TTC549 (cell line): ENCODE results near the gene PDIA2.
"Not testable (repeated sequence)": the region's sequence is repeated elsewhere in the genome, so short reads cannot be mapped to it uniquely, and the experiment has no call there.

ENCODE experiments used
- FAIRE-seq: peaks from 2 replicates; lab custom pipeline; 2012; peaks lifted over from hg19 to GRCh38; lab: Jason Lieb, UNC

PDIA2 gene, protein sequence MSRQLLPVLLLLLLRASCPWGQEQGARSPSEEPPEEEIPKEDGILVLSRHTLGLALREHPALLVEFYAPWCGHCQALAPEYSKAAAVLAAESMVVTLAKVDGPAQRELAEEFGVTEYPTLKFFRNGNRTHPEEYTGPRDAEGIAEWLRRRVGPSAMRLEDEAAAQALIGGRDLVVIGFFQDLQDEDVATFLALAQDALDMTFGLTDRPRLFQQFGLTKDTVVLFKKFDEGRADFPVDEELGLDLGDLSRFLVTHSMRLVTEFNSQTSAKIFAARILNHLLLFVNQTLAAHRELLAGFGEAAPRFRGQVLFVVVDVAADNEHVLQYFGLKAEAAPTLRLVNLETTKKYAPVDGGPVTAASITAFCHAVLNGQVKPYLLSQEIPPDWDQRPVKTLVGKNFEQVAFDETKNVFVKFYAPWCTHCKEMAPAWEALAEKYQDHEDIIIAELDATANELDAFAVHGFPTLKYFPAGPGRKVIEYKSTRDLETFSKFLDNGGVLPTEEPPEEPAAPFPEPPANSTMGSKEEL

DNA sequence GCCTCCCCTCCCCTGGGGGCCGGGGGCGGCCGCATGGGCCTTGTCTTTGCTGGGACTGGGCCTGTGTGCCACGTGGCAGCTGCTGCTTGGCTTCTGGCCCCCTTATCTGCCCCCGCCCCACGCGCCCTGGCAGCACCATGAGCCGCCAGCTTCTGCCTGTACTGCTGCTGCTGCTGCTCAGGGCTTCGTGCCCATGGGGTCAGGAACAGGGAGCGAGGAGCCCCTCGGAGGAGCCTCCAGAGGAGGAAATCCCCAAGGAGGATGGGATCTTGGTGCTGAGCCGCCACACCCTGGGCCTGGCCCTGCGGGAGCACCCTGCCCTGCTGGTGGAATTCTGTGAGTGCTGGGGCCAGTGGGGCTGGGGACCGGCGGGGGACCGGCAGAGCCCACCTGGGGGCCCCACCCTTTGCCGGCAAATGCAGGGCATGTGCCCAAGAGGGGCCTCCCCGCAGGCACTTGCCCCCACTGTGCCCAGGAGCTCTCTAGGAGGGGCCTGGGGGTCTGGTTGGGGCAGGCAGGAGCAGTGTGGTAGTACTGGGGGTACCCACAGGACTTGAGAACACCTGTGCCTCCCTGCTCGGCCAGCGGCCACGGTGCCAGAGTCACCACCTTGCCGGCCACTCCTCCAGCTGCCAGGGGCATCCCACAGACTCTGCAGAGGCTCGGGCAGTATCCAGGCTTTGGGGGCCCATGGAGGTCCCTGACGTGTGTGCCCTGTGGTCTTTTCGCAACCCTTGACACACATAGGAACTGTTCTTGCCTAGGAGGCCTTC lies at the start of gene PDIA2:
TSS of gene PDIA2 (plus strand) at position 132 of the 773 bp plus-strand sequence. CDS start at position 138, 6 bp downstream.
- no peak for FAIRE-seq

DNA sequence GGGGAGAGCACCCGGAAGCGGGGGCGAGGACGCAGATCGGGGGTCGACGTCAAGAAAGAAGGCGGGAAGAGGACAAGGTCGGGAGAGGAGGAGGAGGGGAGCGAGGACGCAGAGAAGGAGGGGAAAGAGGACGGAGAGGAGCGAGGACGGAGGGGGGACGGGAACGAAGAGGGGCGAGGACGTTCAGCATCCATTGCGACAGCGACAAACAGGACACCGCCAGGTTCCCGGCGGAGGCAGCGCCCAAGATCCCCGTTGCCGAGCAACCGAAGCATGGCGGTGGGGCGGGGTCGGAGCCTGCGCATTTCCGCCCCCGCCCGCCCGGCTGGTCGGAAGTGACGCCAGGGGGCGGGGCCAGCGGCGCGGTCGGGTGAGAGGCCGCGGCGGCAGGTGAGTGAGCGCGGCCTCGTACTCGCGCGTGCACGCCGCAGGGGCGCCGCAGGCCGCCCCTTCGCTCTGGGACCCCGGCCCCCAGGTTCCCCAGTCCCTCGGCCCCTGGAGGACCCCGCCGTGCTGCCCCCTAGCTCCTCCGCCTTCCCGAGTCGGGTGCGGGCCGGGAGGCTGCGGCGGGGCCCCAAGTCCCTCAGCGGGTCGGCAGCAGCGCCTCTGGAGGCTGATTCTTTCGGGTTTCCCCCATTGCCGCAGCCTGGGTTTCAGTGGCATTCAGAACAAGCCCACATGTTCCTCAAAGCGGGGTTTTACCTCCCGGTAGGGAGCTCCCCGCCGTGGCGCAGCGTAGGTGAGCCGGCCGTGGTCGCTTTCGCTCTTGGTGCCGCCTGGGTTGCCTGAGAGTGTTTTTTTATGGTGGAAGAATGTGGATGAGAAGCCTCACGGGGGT lies 48.3 kb upstream of the PDIA2 start, which contains the start of gene FAM234A:
TSS of gene FAM234A (plus strand) at position 354 of the 838 bp plus-strand sequence. CDS start 19,593 bp downstream, outside the sequence.
- no peak for FAIRE-seq

DNA sequence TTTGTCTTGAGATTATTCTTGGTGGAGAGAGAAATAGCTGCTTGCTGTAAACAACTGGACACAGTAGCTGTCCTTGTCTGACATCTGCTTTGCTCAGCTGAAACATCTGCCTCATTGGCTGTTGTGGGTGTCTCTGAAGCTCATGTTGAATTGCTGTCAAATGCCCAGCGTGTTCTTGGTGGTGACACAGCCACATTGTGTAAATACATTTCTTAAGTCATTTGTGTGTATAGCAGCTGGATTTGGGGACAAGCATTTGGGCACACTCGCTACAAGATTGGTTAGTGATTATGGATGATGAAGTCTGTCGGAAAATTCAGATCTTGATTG lies 43.1 kb upstream of the PDIA2 start:
- FAIRE-seq, result no peak

DNA sequence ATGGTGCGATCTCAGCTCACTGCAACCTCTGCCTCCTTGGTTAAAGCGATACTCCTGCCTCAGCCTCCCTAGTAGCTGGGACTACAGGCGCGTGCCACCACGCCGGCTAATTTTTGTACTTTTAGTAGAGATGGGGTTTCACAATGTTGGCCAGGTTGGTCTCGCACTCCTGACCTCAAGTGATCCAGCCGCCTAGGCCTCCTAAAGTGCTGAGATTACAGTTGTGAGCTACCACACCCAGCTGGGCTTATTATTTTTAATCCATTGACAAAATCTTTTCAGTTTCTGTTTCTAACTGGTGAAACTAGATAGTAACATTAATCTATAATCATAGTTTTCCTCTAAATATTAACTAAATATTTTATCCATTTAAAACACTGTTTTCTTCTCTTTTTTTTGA lies 42.4 kb upstream of the PDIA2 start:
- no peak for FAIRE-seq

DNA sequence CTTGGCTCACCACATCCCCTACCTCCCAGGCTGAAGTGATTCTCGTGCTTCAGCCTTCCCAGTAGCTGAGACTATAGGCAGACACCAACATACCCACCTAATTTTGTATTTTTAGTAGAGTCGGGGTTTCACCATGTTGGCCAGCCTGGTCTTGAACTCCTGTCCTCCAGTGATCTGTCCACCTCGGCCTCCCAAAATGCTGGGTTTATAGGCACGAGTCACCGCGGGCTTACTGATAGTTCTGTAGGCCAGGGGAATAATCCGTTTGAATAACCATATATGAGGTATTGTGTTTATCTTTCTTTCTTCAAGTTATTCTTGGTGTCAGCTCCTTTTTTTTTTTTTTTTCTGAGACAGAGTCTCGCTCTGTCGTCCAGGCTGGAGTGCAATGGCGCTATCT lies 40.7 kb upstream of the PDIA2 start:
- FAIRE-seq, result no peak

DNA sequence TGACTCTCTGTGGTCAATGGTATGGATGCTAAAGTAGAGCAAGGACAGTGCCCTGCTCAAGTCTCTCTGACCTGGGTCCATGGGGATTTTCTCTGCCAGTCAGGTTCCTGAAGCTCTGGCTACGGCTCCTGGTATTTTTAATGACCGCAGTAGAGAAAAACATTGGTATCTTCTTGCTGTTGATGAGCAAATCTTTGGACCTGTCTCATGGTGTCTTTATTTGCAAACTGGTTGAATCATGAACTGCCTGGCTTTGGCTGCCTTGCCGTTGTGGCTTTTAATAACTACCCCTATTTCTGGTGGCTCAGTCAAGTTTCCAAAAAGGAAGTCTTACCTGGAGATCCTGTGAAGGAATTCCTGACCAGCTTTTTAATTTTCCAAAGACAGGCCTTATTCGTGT lies 39.6 kb upstream of the PDIA2 start:
- no peak for FAIRE-seq

DNA sequence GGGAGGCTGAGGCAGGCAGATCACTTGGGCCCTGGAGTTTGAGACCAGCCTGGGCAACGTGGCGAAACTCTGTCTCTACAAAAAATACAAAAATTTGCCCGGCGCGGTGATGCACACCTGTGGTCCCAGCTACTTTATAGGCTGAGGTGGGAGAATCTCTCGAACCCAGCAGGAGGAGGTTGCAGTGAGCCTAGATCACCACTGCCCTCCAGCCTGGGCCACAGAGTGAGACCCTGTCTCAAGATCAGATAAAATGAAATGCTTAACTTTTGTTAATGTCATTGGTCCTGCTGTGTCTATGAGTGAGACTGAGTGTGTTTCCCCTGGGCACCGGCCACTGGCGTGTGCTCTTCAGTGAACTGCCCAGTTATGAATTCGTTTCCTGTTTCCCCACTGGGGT lies 37.9 kb upstream of the PDIA2 start:
- no peak for FAIRE-seq

DNA sequence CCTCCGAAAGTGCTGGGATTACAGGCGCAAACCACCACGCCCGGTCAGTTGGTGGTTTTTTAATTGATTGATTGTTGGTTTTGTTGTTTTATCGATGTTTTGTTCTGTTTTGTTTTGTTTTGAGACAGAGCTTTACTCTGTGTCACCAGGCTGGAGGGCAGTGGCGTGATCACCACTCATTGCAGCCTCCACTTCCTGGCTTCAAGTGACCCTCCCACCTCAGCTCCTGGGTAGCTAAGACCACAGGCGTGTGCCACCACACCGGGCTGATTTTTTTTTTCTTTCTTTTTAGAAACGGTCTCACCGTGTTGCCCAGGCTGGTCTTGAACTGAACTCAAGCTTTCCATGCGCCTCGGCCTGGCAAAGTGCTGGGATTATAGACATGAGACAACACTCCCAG lies 35.9 kb upstream of the PDIA2 start:
- no peak for FAIRE-seq

DNA sequence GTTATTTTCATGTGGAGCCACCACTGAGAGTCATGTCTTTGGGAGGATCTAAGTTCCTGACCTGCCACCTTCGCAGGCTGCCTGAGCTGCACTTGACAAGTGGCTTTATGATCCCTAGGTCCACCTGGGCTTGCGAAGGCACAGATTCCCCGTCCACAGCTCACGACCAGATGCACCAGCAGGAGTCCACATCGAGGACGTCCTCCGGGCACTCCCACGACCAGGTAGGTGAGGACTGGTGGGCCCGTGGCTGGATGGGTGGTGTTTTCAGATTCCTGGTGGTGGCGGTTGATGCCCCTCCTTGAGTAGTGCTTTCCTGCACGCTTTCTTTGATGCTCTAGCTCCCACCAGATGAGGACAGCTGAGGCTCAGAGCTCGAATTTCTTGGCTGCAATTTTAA lies 33.5 kb upstream of the PDIA2 start:
- FAIRE-seq, result no peak

DNA sequence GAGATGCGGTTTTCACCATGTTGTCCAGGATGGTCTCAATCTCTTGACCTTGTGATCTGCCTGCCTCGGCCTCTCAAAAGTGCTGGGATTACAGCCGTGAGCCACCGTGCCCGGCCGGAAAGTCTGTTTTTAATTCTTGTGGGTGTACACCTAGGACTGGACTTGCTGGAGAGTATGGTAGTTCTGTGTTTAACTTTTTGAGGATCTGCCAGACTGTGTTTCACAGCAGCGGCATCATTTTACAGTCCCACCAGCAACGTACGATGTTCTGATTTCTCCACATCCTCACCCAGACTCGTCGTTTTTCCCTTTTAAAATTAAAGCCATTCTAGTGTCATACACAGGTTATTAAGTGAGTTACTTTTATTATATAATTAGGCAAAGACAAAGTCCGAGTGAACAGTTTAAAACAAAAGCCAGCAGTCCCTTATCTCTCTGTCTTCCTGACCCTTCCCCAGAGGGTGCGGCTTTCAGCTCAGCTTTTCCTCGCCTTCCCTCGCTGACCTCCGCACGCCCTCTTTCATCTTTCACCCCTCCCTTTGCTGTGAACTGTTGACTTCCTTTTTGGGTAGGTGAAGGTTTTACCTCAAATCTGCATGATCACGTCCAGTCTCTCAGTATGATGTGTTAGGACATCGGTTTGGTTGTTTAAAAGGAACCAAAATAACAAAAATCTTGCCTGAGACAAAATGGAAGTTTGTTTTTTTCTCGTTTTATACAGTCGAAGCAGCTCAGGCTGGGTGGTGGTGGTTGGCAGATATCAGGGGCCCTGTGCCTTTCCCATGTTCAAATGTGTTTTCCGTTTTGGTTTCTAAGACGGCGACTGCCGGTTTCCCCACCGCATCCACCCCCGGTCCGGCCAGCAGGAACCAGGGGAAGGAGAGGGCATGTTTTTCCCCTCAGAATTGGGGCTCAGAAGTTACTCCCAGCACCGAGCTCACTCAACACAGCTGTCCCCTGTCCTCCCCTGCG lies 30.3 kb upstream of the PDIA2 start:
- no peak for FAIRE-seq

DNA sequence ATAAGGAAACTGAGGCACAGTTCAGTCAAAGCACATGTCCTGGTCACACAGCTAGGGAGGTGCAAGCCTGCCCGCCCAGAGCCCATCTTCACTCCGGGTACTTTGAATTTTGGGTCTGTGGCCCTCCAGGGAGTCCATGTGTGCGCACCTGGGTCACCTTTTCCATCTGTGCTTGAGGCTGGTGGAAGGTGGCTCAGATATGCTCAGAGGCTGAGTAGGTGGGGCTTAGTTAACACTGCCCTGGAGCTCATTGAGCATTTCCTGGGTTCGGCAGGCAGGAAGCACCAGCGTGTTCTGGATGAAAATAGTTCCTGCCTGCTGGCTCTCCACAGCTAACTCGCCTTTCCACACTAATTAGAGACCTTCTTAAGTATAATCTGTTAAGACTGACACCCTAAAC lies 29.1 kb upstream of the PDIA2 start:
- FAIRE-seq, result no peak

DNA sequence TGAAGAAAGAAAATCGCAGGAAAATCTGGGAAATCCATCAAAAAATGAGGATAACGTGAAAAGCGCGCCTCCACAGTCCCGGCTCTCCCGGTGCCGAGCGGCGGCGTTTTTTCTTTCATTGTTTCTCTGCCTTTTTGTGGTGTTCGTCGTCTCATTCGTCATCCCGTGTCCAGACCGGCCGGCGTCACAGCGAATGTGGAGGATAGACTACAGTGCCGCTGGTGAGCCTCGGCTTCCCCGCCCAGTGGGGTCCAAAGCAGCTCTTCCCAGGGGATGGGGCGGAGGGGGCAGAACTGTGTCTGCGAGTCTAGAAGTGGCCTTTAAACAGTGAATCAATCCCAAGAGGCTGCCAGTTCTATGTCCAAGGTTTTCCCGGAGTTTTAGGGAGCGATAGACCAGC lies 28.5 kb upstream of the PDIA2 start:
- no peak for FAIRE-seq

DNA sequence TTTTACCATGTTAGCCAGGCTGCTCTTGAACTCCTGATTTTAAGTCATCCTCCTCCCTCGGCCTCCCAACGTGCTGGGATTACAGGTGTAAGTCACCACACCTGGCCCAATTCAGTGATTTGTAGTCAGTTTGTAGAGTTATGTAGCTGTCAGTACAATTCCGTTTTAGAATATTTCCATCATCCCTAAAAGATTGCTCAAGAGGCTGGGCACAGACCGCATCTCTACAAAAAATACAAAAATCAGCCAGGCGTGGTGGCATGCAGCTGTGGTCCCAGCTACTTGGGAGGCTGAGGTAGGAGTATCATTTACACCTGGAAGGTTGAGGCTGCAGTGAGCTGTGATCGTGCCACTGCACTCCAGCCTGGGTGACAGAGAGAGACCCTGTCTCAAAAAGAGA lies 27.8 kb upstream of the PDIA2 start:
- no peak for FAIRE-seq

DNA sequence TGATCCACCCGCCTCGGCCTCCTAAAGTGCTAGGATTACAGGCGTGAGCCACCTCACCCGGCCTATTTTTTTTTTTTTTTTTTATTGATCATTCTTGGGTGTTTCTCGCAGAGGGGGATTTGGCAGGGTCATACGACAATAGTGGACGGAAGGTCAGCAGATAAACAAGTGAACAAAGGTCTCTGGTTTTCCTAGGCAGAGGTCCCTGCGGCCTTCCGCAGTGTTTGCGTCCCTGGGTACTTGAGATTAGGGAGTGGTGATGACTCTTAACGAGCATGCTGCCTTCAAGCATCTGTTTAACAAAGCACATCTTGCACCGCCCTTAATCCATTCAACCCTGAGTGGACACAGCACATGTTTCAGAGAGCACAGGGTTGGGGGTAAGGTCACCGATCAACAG lies 24.9 kb upstream of the PDIA2 start:
- not testable (repeated sequence) for FAIRE-seq

DNA sequence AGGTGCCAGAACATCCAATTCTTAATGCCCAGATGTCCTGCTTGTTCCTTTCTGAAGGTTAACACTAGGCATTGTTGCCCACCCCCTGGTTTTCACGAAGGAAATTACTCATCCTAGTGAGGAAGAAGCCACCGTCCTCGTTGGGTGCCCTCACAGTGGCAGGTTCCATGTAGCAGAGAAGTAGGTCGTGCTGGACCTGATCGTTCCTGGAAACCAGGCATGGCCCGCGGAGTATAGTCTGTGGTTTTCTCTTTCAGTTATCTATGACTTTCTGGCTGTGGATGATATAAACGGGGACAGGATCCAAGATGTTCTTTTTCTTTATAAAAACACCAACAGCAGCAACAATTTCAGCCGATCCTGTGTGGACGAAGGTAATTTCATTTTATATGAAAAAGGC lies 23.7 kb upstream of the PDIA2 start:
- no peak for FAIRE-seq

DNA sequence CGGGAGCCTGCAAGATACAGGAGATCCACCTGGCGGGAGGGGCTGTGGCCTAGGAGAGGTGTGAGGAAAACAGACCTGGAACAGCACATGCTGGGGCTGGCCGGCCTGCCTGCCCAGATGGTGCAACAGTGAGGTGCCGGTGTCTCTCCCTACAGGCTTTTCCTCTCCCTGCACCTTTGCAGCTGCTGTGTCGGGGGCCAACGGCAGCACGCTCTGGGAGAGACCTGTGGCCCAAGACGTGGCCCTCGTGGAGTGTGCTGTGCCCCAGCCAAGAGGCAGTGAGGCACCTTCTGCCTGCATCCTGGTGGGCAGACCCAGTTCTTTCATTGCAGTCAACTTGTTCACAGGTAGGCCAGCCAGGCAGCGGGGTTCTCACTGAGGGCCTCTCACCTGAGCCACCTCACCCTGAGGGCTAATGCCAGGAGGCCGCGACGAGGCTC lies 23.1 kb upstream of the PDIA2 start:
- no peak for FAIRE-seq

DNA sequence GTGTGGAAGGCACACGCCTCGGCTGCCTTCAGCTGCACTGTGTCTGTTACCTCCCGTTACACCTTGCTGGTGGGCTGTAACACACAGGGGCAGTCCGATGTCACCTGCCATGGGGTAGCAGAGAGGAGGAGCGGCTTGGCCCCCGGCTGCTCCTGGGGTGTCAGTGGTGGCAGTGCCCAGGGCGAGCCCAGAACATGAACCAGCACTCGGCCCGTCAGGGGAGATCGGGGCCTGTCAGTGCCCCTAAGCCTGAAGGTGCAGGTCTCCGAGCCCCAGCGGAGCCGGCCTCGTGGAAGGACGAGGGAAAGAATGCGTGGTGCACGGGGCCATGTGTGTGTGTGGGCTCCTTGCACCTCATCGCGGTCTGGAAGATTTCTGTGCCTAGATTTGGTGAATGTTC lies 22.6 kb upstream of the PDIA2 start:
- FAIRE-seq, result no peak

DNA sequence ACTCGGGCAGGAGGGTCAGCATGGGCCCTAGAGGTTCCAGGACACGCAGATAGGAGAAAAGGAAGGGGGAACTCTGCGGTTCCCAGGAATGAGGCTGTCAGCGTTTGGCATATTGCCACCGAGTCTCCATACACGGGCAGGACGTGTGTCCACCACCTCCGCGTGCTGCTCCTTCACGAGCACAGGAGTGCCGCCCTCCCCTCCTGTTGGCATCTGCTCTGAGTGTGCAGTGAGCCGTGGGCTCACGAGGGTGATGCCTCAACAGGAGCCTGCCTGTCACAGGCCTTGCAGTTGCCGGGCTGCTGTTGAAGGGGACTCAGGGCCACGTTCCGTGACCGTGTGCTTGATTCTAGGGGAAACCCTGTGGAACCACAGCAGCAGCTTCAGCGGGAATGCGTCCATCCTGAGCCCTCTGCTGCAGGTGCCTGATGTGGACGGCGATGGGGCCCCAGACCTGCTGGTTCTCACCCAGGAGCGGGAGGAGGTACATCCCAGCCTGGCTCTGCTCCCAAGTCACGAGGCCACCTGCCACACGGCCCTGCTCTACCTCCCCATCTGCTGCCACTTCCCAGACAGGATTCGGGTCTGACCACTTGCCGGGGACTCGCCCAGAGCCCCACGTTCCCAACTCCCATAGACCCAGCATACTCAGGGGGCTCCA lies 21.8 kb upstream of the PDIA2 start:
- FAIRE-seq, result no peak

DNA sequence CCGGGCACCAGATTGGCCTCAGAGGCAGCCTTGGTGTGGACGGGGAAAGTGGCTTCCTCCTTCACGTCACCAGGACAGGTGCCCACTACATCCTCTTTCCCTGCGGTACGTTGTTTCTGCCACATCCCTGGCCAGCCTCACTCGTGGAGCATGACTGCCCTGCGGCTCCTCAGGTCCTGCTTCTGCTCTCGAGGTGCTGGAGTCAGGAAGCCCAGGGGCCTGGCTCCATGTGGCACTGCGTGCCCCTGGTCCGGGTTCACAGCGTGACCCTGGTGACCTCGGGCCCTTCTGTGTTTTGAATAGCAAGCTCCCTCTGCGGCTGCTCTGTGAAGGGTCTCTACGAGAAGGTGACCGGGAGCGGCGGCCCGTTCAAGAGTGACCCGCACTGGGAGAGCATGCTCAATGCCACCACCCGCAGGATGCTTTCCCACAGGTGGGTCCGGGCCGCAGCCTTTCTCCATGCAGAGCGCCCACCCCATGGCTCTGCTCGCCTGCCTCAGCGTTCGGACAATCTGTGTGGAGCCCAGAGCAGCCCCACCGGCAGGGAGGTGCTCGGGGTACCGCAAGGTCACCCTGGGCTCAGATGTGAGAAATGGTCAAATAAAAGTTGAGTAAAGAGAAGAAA lies 20.7 kb upstream of the PDIA2 start:
- no peak for FAIRE-seq

DNA sequence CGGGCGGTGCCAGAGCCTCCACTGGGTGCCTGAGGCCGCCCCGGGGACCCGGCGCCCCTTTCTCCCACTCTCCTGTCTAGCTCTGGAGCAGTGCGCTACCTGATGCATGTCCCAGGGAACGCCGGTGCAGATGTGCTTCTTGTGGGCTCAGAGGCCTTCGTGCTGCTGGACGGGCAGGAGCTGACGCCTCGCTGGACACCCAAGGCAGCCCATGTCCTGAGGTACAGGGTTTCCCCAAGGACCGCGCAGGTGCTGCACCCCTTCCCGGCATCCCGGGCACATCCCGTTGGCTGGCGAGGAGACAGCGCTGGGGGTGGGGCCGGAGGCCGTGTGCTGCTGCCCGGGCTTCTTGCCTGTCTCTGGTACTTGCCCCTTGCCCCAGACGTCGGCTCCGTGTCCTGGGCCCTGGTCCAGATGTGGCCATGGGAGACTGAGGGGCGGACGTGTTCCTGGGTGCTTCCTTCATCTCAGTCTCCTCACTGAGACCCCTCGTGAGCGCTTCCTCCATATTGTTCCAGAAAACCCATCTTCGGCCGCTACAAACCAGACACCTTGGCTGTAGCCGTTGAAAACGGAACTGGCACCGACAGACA lies 19.7 kb upstream of the PDIA2 start:
- no peak for FAIRE-seq
